GM19372 (cell line): ENCODE measurements around the gene WDR59.
A peak's percentile ranks its signal among the peaks of the same experiment; 100 is the strongest.
"Not testable (repeated sequence)": the region's sequence is repeated elsewhere in the genome, so short reads cannot be mapped to it uniquely, and the experiment has no call there.

ENCODE experiments used
- ATAC-seq: cut with Tn5 transposase; IDR thresholded peaks from one replicate; pipeline ENCODE4 v1.9.1; 2021; ENCODE audit warnings: mild to moderate bottlenecking, low read depth, moderate library complexity; ENCODE audit not compliant: unreplicated experiment

The WDR59 gene

GRCh38 chr16:74874123-74874522 is 110.8 kb downstream of the WDR59 start:
- ATAC-seq: no peak

- ATAC-seq: no peak
These were observed 112.6 kb downstream of the WDR59 start for GRCh38 chr16:74872302-74872701.

- ATAC-seq: no peak
These were observed 113.3 kb downstream of the WDR59 start for GRCh38 chr16:74871608-74872007.

- no peak for ATAC-seq
These were observed 116.4 kb downstream of the WDR59 start for GRCh38 chr16:74868501-74868900.

- ATAC-seq: no peak
These were observed 116.9 kb downstream of the WDR59 start for GRCh38 chr16:74868035-74868434.

- ATAC-seq: no peak
These were observed 117.6 kb downstream of the WDR59 start for GRCh38 chr16:74867281-74867849.

GRCh38 chr16:74865922-74866598 is 118.9 kb downstream of the WDR59 start:
- ATAC-seq: no peak

- peak; percentile 72 for ATAC-seq
These were observed 122.1 kb downstream of the WDR59 start for GRCh38 chr16:74862743-74863244.

- ATAC-seq: no peak
These were observed 132.4 kb downstream of the WDR59 start for GRCh38 chr16:74852500-74852875.

- no peak for ATAC-seq
These were observed 134.9 kb downstream of the WDR59 start for GRCh38 chr16:74850027-74850426.

GRCh38 chr16:74847202-74847601 is 137.7 kb downstream of the WDR59 start:
- ATAC-seq: no peak

GRCh38 chr16:74846714-74847113 is 138.2 kb downstream of the WDR59 start:
- no peak for ATAC-seq

GRCh38 chr16:74844041-74844980 is 140.6 kb downstream of the WDR59 start:
- no peak for ATAC-seq

GRCh38 chr16:74843381-74844035 is 141.4 kb downstream of the WDR59 start:
- ATAC-seq: not testable (repeated sequence)

- ATAC-seq: no peak
These were observed 142.5 kb downstream of the WDR59 start for GRCh38 chr16:74842413-74842812.

- ATAC-seq: no peak
These were observed 143.0 kb downstream of the WDR59 start for GRCh38 chr16:74841904-74842303.

GRCh38 chr16:74841469-74841868 is 143.5 kb downstream of the WDR59 start:
- no peak for ATAC-seq

- no peak for ATAC-seq
These were observed 147.9 kb downstream of the WDR59 start for GRCh38 chr16:74837056-74837455.

GRCh38 chr16:74836111-74836671 is 148.7 kb downstream of the WDR59 start:
- ATAC-seq: no peak

- no peak for ATAC-seq
These were observed 152.7 kb downstream of the WDR59 start for GRCh38 chr16:74832228-74832627.
